ENCODE measurements around the gene C2CD3. TPM values are rescaled to one million over a fixed set of nuclear protein-coding genes. Genes with fewer than 3 reads are reported as not detected.

C2CD3 gene
- total RNA-seq, 2 donors from 2014 or later: 12.2 to 31.6 TPM

DNA sequence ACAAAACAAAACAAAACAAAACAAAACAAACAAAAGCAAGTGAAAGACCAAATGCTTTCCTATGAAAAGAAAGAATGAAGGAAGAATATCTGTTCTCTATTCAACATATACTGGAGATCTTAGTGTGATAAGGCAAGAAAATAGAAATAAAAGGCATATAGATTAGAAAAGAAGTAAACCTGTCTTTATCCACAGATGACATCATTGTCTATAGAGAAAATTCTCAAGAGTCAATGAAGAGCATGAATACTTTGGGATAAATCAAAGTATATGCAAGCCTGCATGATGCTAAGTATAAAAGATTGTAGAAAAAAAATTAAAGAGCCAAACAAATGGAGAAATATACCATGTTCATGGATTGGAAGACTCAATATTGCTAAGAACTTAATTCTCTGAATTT, 17.6 kb downstream of the C2CD3 start:
- intact Hi-C loops (cut with DNase I): no loop called here

DNA sequence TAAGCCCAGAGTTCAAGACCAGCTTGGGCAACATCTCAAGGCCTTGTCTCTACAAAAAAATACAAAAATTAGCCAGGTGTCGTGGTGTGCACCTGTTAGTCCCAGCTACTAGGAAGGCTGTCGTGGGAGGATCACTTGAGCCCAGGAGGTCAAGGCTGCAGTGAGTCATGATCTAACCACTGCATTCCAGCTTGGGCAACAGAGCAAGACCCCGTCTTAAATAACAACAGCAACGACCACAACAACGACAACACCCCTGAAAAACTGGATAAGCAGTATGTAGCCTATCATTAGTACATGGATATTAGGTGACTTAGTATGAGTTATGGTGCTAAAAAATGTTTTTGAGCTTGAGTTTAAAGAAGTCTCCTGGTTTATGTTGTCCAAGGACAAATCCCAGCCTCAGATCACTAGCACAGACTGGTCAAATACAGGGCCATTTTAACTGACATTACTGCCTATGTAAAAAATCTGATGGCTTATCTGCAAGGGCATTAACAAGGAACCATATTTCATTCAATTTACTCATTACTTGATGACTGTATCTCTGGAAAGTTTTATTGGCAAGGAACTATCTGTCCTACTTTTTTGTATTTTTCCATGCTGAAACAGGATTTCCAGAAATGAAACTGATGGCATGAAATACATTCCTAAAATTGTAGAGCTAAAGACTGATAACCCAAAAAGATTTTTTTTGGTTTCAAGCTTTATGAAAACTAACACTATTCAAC, 23.4 kb downstream of the C2CD3 start:
- H3K9me3 ChIP-seq: no peaks in the 10 kb centered on the region
- ATAC-seq (no peak), DNase-seq (no peak)
- WGBS, 2 donors: 93 to 94% methylated on average over 5 of the region's 5 CpGs
- no peak overlapping the region for H3K4me3 ChIP-seq
- TF ChIP-seq POLR2A (IDR thresholded peaks at IDR 0.05) (no peak), CTCF (IDR thresholded peaks at IDR 0.05) (no peak)
- intact Hi-C loops (cut with DNase I): no loop called here
- H3K36me3 ChIP-seq (replicated peaks in 1 of 2; ENCODE audit: insufficient read depth in 1 of 2, low read depth in 2 of 2): no peaks in the 10 kb centered on the region
- H3K4me1 ChIP-seq: no peaks in the 10 kb centered on the region
- no peak overlapping the region for H3K27ac ChIP-seq
- H3K27me3 ChIP-seq: no peaks in the 10 kb centered on the region

More for the DNA sequence above, 17.6 kb downstream of the C2CD3 start:
- no peak overlapping the region for H3K27ac ChIP-seq
- ATAC-seq (no peak), DNase-seq (no peak)
- no peaks in the 10 kb centered on the region for H3K36me3 ChIP-seq (replicated peaks in 1 of 2; ENCODE audit: insufficient read depth in 1 of 2, low read depth in 2 of 2)
- H3K9me3 ChIP-seq: no peaks in the 10 kb centered on the region
- no peaks in the 10 kb centered on the region for H3K4me1 ChIP-seq
- TF ChIP-seq CTCF (IDR thresholded peaks at IDR 0.05) (no peak), POLR2A (IDR thresholded peaks at IDR 0.05) (no peak)
- no peaks in the 10 kb centered on the region for H3K27me3 ChIP-seq
- no peak overlapping the region for H3K4me3 ChIP-seq

DNA sequence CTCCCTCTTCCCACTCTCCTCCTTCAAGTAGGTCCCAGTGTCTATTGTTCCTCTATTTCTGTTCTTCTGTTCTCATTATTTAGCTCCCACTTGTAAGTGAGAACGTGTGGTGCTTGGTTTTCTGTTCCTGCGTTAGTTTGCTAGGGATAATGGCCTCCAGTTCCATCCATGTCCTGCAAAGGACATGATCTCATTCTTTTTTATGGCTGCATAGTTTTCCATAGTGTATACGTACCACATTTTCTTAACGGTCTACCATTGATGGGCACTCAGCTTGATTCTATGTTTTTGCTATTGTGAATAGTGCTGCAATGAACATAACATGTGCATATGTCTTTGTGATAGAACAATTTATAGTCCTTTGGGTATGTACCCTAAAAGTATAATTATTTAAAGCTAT, 26.2 kb downstream of the C2CD3 start:
- Histone ChIP-seq H3K9me3 (no peaks in the 10 kb centered on the region), H3K4me1 (no peaks in the 10 kb centered on the region), H3K4me3 (no peak overlapping the region), H3K27ac (no peak overlapping the region), H3K36me3 (replicated peaks in 1 of 2; ENCODE audit: insufficient read depth in 1 of 2, low read depth in 2 of 2) (no peaks in the 10 kb centered on the region), H3K27me3 (no peaks in the 10 kb centered on the region)
- 94 to 96% methylated on average over 4 of the region's 4 CpGs for WGBS, 2 donors
- intact Hi-C loops (cut with DNase I): no loop called here
- DNase-seq: no peak
- ATAC-seq: no peak
- TF ChIP-seq CTCF (IDR thresholded peaks at IDR 0.05) (no peak), POLR2A (IDR thresholded peaks at IDR 0.05) (no peak)

GRCh38 chr11:74142624-74143023, 28.2 kb downstream of the C2CD3 start:
- H3K9me3 ChIP-seq: no peaks in the 10 kb centered on the region
- intact Hi-C loops (cut with DNase I): no loop called here
- 85 to 89% methylated on average over 3 of the region's 3 CpGs for WGBS, 2 donors
- no peak for DNase-seq
- H3K36me3 ChIP-seq (replicated peaks in 1 of 2; ENCODE audit: insufficient read depth in 1 of 2, low read depth in 2 of 2): no peaks in the 10 kb centered on the region
- TF ChIP-seq CTCF (IDR thresholded peaks at IDR 0.05): no peak
- TF ChIP-seq POLR2A (IDR thresholded peaks at IDR 0.05): no peak
- peaks cover 8% of the 10 kb centered on the region for H3K4me1 ChIP-seq
- no peak for ATAC-seq
- H3K27ac ChIP-seq: no peak overlapping the region
- H3K4me3 ChIP-seq: no peak overlapping the region
- H3K27me3 ChIP-seq: no peaks in the 10 kb centered on the region

- 79 to 83% methylated on average over 3 of the region's 3 CpGs for WGBS, 2 donors
- DNase-seq (no peak), ATAC-seq (no peak)
- no peaks in the 10 kb centered on the region for H3K27me3 ChIP-seq
- no peaks in the 10 kb centered on the region for H3K36me3 ChIP-seq (replicated peaks in 1 of 2; ENCODE audit: insufficient read depth in 1 of 2, low read depth in 2 of 2)
- intact Hi-C loops (cut with DNase I): no loop called here
- H3K27ac ChIP-seq: no peak overlapping the region
- H3K9me3 ChIP-seq: no peaks in the 10 kb centered on the region
- TF ChIP-seq POLR2A (IDR thresholded peaks at IDR 0.05): no peak
- no peak for TF ChIP-seq CTCF (IDR thresholded peaks at IDR 0.05)
- H3K4me1 ChIP-seq: peaks cover 8% of the 10 kb centered on the region
- H3K4me3 ChIP-seq: no peak overlapping the region
These were observed 28.9 kb downstream of the C2CD3 start for GRCh38 chr11:74141908-74142307.

Measured in body of pancreas (tissue), 4 donors.